SU-DHL-6 (cell line): ENCODE measurements around the gene SORBS2.

ENCODE experiments used
- H2AFZ ChIP-seq: fragments of 200-600 bp; sonication (generic); 2 replicates; pipeline ENCODE4 v1.6.1; 2014; ENCODE audit warnings: low read depth, mild to moderate bottlenecking, moderate library complexity, mixed read lengths, antibody characterized with exemption, low read length; ENCODE audit not compliant: severe bottlenecking
- H3F3A ChIP-seq: fragments of 200-600 bp; shearing (Covaris generic); 2 replicates; pipeline ENCODE4 v1.6.0; 2016; ENCODE audit warnings: antibody characterized with exemption, mild to moderate bottlenecking; ENCODE audit not compliant: insufficient read depth
- H3K27ac ChIP-seq: fragments of 200-600 bp; sonication (generic); 2 replicates; pipeline ENCODE4 v1.5.1; 2016; ENCODE audit warnings: low read depth, mild to moderate bottlenecking, low read length, moderate library complexity, mixed read lengths
- H3K27me3 ChIP-seq: fragments of 200-600 bp; sonication (generic), shearing (Covaris generic); 2 replicates; pipeline ENCODE4 v1.6.0; 2014; ENCODE audit warnings: mild to moderate bottlenecking, low read length
- H3K36me3 ChIP-seq: fragments of 200-600 bp; sonication (generic); 2 replicates; pipeline ENCODE4 v1.6.1; 2014; ENCODE audit warnings: mild to moderate bottlenecking, low read length, mixed read lengths
- H3K4me2 ChIP-seq: fragments of 300-600, 200-600 bp; shearing (Covaris generic), sonication (generic); 2 replicates; pipeline ENCODE4 v1.6.0; 2014; ENCODE audit warnings: low read length, low read depth, mild to moderate bottlenecking; ENCODE audit not compliant: poor library complexity, severe bottlenecking
- H3K4me3 ChIP-seq: fragments of 200-600 bp; sonication (generic); 2 replicates; pipeline ENCODE4 v1.5.1; 2014; ENCODE audit warnings: antibody characterized with exemption, low read length, mild to moderate bottlenecking, mixed read lengths; ENCODE audit not compliant: insufficient read depth, poor library complexity, severe bottlenecking
- H3K79me2 ChIP-seq: fragments of 200-600 bp; sonication (generic); 2 replicates; pipeline ENCODE4 v1.6.1; 2014; ENCODE audit warnings: mild to moderate bottlenecking, low read length, moderate library complexity; ENCODE audit not compliant: insufficient read depth
- H3K9ac ChIP-seq: fragments of 200-600 bp; sonication (generic); 2 replicates; pipeline ENCODE4 v1.7.0; 2014; ENCODE audit warnings: mild to moderate bottlenecking, low read length
- H3K9me2 ChIP-seq: fragments of 200-600 bp; sonication (generic); replicated peaks from 2 replicates; pipeline ENCODE4 v1.6.1; 2014; ENCODE audit warnings: low read length; ENCODE audit not compliant: insufficient read depth
- H3K9me3 ChIP-seq: fragments of 200-600 bp; sonication (generic); 2 replicates; pipeline ENCODE4 v1.6.1; 2014; ENCODE audit warnings: low read length, mixed read lengths; ENCODE audit not compliant: insufficient read depth
- H4K20me1 ChIP-seq: fragments of 200-600 bp; sonication (generic); 2 replicates; pipeline ENCODE4 v1.6.1; 2014; ENCODE audit warnings: low read depth, mild to moderate bottlenecking, antibody characterized with exemption, low read length, moderate library complexity, mixed read lengths
- EZH2phosphoT487 ChIP-seq: fragments of 200-600 bp; sonication (generic), shearing (Covaris generic); conservative IDR thresholded peaks from 2 replicates; pipeline ENCODE4 v1.6.1; 2018; ENCODE audit warnings: mild to moderate bottlenecking, antibody characterized with exemption, low read length, moderate library complexity, mixed read lengths
- TF ChIP-seq, protein P1 (sequence below): fragments of 200-600 bp; sonication (generic); IDR thresholded peaks from one replicate; pipeline ENCODE4 v1.5.1; 2017; ENCODE audit warnings: antibody characterized with exemption, mild to moderate bottlenecking, low read length, moderate library complexity; ENCODE audit not compliant: insufficient read depth, poor library complexity, severe bottlenecking

SORBS2 gene

DNA sequence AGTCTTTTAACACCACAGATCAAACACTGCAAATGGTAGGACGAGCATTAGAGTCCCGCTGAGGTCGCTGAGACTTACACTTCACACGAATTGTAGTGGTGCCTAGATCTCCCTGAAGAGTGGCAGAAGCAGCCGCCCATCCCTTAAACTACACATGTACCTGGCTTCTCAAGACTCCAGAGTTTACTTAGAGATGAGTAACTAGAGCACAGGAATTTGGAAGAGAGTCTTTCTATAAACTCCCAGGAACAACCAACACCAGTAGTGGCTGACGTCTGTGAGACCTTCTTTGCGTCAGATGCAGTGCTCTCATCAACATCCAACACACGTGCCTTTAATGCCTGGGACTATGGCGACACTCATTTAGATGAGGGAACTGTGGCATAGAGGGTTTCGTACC is 12.6 kb downstream of the SORBS2 start:
- Histone ChIP-seq H2AFZ (no peak overlapping the region), H3K4me2 (no peak overlapping the region), H3K27me3 (no peaks in the 10 kb centered on the region), H3K4me3 (no peak overlapping the region), H3K9me3 (no peaks in the 10 kb centered on the region), H4K20me1 (no peaks in the 10 kb centered on the region), H3K36me3 (no peaks in the 10 kb centered on the region), H3K27ac (no peak overlapping the region), H3K79me2 (no peaks in the 10 kb centered on the region), H3K9ac (no peak overlapping the region), H3F3A (no peaks in the 10 kb centered on the region), H3K9me2 (no peaks in the 10 kb centered on the region)
- no peak for TF ChIP-seq EZH2phosphoT487
- TF ChIP-seq, protein P1, sequence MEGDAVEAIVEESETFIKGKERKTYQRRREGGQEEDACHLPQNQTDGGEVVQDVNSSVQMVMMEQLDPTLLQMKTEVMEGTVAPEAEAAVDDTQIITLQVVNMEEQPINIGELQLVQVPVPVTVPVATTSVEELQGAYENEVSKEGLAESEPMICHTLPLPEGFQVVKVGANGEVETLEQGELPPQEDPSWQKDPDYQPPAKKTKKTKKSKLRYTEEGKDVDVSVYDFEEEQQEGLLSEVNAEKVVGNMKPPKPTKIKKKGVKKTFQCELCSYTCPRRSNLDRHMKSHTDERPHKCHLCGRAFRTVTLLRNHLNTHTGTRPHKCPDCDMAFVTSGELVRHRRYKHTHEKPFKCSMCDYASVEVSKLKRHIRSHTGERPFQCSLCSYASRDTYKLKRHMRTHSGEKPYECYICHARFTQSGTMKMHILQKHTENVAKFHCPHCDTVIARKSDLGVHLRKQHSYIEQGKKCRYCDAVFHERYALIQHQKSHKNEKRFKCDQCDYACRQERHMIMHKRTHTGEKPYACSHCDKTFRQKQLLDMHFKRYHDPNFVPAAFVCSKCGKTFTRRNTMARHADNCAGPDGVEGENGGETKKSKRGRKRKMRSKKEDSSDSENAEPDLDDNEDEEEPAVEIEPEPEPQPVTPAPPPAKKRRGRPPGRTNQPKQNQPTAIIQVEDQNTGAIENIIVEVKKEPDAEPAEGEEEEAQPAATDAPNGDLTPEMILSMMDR = no peak

GRCh38 chr4:185797596-185798338 is 14.2 kb downstream of the SORBS2 start:
- no peaks in the 10 kb centered on the region for H3K36me3 ChIP-seq
- no peak overlapping the region for H3K27ac ChIP-seq
- no peaks in the 10 kb centered on the region for H3F3A ChIP-seq

DNA sequence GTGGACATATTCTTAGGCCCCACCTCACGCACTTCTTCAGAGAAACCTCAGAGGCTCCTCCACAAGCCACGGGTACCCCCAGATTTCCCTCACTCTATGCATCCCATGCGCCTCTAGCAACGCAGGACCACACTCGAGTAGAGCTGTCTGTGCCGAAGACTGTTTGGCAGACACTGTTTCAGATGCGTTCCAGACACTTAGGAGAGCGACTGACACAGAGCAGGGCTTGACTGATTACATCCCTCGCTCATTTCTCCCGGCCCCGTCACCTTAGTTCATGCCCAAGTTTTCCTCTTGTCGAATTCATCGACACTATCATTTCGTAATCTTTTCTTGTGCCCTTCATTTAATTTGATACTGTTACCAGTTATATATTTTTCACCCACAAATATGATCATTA is 15.0 kb downstream of the SORBS2 start:
- no peaks in the 10 kb centered on the region for H3K36me3 ChIP-seq
- no peak overlapping the region for H3K9ac ChIP-seq
- H3K9me3 ChIP-seq = no peaks in the 10 kb centered on the region
- H3K79me2 ChIP-seq = no peaks in the 10 kb centered on the region
- H4K20me1 ChIP-seq = no peaks in the 10 kb centered on the region
- no peaks in the 10 kb centered on the region for H3K9me2 ChIP-seq
- no peak overlapping the region for H3K4me3 ChIP-seq
- H3K27ac ChIP-seq = no peak overlapping the region
- H2AFZ ChIP-seq = no peak overlapping the region
- TF ChIP-seq EZH2phosphoT487 = no peak
- TF ChIP-seq, protein P1 = no peak
- H3K27me3 ChIP-seq = no peaks in the 10 kb centered on the region
- no peaks in the 10 kb centered on the region for H3F3A ChIP-seq
- H3K4me2 ChIP-seq = no peak overlapping the region

More at GRCh38 chr4:185797596-185798338, 14.2 kb downstream of the SORBS2 start:
- no peaks in the 10 kb centered on the region for H4K20me1 ChIP-seq
- H3K9me3 ChIP-seq = no peaks in the 10 kb centered on the region
- H2AFZ ChIP-seq = no peak overlapping the region
- TF ChIP-seq EZH2phosphoT487 = no peak
- TF ChIP-seq, protein P1 = no peak
- H3K79me2 ChIP-seq = no peaks in the 10 kb centered on the region
- H3K4me2 ChIP-seq = no peak overlapping the region
- no peak overlapping the region for H3K9ac ChIP-seq
- H3K27me3 ChIP-seq = no peaks in the 10 kb centered on the region
- H3K4me3 ChIP-seq = no peak overlapping the region
- no peaks in the 10 kb centered on the region for H3K9me2 ChIP-seq
